GM12878 (cell line): ENCODE results near the gene ALOX12B. TPM values are rescaled to one million over a fixed set of nuclear protein-coding genes. Genes with fewer than 3 reads are reported as not detected.

Experiments
- MTA2 ChIP-seq: fragments of 450-650 bp; IDR thresholded peaks from 2 replicates; pipeline ENCODE4 v1.6.1; 2016; ENCODE audit warnings: low read depth, mild to moderate bottlenecking, moderate library complexity
- RAD51 ChIP-seq: fragments of 450-650 bp; IDR thresholded peaks from 2 replicates; pipeline ENCODE4 v1.6.1; 2016; ENCODE audit warnings: moderate library complexity, mild to moderate bottlenecking, inconsistent platforms
- SMC3 ChIP-seq: IDR thresholded peaks from 2 replicates; pipeline ENCODE4 v1.6.1; 2011; ENCODE audit warnings: low read length, improper control_type of control experiment, borderline replicate concordance
- SREBF2 ChIP-seq: IDR thresholded peaks from 2 replicates; pipeline ENCODE4 v1.6.1; 2012; ENCODE audit warnings: mild to moderate bottlenecking, low read length
- ZNF24 ChIP-seq: fragments of 450-650 bp; IDR thresholded peaks from 2 replicates; pipeline ENCODE4 v1.6.1; 2017; ENCODE audit warnings: antibody characterized with exemption, mild to moderate bottlenecking
- polyA plus RNA-seq, 11 experiments: library from polyadenylated mRNA; depleted of rRNA in 4 of 11; unstranded in 6 of 11; stranded (reverse) in 5 of 11; fragments of >200 nt; fragmentation: Nextera tagmentation in 4 of 11; fragmentation: Illumina TruSeq in 1 of 11; extraction: Ambion mirVana in 4 of 11; extraction: Trizol in 1 of 11; gene quantifications; 1 replicate in 1 of 11; 2 replicates in 10 of 11; pipeline versions ENCODE4 v1.2.1 to v1.2.3, GENCODE V29; 2011 to 2016; ENCODE audit warnings: inconsistent platforms in 2 of 11, missing spikeins in 2 of 11, low read depth in 1 of 11
- total RNA-seq, 4 experiments: library from RNA; depleted of rRNA in 3 of 4; stranded (reverse); fragments of >200 nt in 3 of 4; fragmentation: Illumina TruSeq in 1 of 4; extraction: Trizol in 1 of 4; gene quantifications; 2 replicates each; pipeline versions ENCODE4 v1.2.1 to v1.2.3, GENCODE V29; 2013 to 2021
- TF ChIP-seq, protein P1 (sequence below): fragments of 450-650 bp; formaldehyde crosslinking; IDR thresholded peaks from 2 replicates; pipeline ENCODE4 v1.5.0; 2022; ENCODE audit warnings: mild to moderate bottlenecking, missing genetic modification characterization
- TF ChIP-seq, protein P2 (sequence below), 3 experiments: IDR thresholded peaks in 2 of 3; conservative IDR thresholded peaks in 1 of 3; 2 replicates each; pipeline ENCODE4 v1.5.1; 2011; ENCODE audit warnings: low read depth in 3 of 3, low read length in 3 of 3, mild to moderate bottlenecking in 3 of 3, control low read depth in 2 of 3, moderate library complexity in 2 of 3, inconsistent platforms in 1 of 3, mixed read lengths in 1 of 3; ENCODE audit not compliant: control insufficient read depth in 2 of 3, insufficient read depth in 1 of 3; ENCODE audit errors: extremely low read depth in 1 of 3

The ALOX12B gene
- total and polyA plus RNA-seq, 10 of the 15 experiments (the other 5 are each of a cell fraction or from before 2014, with no cell fraction given) = 0.17 to 0.54 TPM; not detected in 8

DNA sequence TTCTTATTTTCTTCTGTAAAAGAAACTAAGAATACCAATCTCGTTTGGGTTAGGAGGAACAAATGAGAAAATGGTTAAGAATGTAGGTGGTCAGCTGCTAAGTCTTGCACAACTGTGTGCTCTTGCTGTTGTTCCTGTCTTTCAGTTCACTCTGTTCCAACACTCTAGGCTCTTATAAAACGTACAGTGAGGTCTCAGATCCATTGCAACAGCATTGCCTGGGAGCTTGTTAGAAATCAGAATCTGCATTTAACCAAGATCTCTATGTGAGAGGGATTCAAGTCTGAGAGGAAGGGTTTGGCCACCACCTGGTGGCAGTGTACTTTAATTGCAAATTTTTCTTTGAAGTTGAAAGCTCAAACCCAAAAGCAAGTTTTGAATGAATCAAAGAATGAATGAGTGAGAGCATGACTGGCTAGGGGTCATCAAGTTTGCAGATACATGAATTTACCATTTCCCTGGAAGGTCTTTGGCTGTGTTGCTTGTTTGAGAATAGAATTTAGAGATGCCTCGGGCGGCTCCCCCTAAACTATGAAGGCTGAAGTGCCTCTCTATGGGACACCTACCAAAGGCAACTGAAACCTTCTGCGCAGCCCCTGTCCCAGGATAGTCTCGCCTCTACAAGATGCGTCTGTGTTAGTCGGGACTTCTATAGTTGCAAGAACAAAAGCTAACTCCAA is 46.1 kb downstream of the ALOX12B start (continued):
- TF ChIP-seq, protein P1, sequence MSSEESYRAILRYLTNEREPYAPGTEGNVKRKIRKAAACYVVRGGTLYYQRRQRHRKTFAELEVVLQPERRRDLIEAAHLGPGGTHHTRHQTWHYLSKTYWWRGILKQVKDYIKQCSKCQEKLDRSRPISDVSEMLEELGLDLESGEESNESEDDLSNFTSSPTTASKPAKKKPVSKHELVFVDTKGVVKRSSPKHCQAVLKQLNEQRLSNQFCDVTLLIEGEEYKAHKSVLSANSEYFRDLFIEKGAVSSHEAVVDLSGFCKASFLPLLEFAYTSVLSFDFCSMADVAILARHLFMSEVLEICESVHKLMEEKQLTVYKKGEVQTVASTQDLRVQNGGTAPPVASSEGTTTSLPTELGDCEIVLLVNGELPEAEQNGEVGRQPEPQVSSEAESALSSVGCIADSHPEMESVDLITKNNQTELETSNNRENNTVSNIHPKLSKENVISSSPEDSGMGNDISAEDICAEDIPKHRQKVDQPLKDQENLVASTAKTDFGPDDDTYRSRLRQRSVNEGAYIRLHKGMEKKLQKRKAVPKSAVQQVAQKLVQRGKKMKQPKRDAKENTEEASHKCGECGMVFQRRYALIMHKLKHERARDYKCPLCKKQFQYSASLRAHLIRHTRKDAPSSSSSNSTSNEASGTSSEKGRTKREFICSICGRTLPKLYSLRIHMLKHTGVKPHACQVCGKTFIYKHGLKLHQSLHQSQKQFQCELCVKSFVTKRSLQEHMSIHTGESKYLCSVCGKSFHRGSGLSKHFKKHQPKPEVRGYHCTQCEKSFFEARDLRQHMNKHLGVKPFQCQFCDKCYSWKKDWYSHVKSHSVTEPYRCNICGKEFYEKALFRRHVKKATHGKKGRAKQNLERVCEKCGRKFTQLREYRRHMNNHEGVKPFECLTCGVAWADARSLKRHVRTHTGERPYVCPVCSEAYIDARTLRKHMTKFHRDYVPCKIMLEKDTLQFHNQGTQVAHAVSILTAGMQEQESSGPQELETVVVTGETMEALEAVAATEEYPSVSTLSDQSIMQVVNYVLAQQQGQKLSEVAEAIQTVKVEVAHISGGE (CRISPR knock-in tag) = no peak
- TF ChIP-seq SREBF2 (no peak), ZNF24 (0 out of 2 replicates have a peak, but pooled peaks have one; percentile 35), RAD51 (no peak), MTA2 (no peak), SMC3 (peak; percentile 73)
- TF ChIP-seq, protein P2, sequence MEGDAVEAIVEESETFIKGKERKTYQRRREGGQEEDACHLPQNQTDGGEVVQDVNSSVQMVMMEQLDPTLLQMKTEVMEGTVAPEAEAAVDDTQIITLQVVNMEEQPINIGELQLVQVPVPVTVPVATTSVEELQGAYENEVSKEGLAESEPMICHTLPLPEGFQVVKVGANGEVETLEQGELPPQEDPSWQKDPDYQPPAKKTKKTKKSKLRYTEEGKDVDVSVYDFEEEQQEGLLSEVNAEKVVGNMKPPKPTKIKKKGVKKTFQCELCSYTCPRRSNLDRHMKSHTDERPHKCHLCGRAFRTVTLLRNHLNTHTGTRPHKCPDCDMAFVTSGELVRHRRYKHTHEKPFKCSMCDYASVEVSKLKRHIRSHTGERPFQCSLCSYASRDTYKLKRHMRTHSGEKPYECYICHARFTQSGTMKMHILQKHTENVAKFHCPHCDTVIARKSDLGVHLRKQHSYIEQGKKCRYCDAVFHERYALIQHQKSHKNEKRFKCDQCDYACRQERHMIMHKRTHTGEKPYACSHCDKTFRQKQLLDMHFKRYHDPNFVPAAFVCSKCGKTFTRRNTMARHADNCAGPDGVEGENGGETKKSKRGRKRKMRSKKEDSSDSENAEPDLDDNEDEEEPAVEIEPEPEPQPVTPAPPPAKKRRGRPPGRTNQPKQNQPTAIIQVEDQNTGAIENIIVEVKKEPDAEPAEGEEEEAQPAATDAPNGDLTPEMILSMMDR (IDR thresholded peaks at IDR 0.05 in 2 of 3, conservative IDR thresholded peaks at IDR 0.05 in 1 of 3; ENCODE audit: control insufficient read depth in 2 of 3, extremely low read depth in 1 of 3, insufficient read depth in 1 of 3, low read depth in 3 of 3, low read length in 3 of 3) = peak; percentile 54 to 79 (median 67); a peak in 5 of 6 replicates
